H1 (cell line): Measurements from ENCODE around the gene WWP2. TPM values are rescaled to one million over a fixed set of nuclear protein-coding genes. Genes with fewer than 3 reads are reported as not detected.

Experiments used
- CTCF ChIA-PET: fragments of 300-600 bp; sonication (Branson Sonifier 250); formaldehyde crosslinking; loops from one replicate; lab custom pipeline; 2021; ENCODE audit not compliant: partially characterized antibody; lab: Charles Lee
- POLR2A ChIA-PET: fragments of 300-600 bp; sonication (Branson Sonifier 250); formaldehyde crosslinking; loops from one replicate; lab custom pipeline; 2021; ENCODE audit warnings: inconsistent platforms; ENCODE audit not compliant: partially characterized antibody; lab: Charles Lee
- DNase-seq, 2 experiments: peaks; one replicate each; pipeline versions ENCODE4 v3.0.0 to v3.0.0-alpha.2; 2010 to 2022; ENCODE audit warnings: low spot score in 2 of 2, low read depth in 1 of 2, mixed read lengths in 1 of 2
- FAIRE-seq: peaks from 2 replicates; lab custom pipeline; 2011; peaks lifted over from hg19 to GRCh38; lab: Jason Lieb, UNC
- H2AFZ ChIP-seq: 2 replicates; pipeline ENCODE4 v1.8.1; 2012; ENCODE audit warnings: low read length, inconsistent platforms
- H2AK5ac ChIP-seq: 2 replicates; pipeline ENCODE4 v1.6.1; 2013; ENCODE audit warnings: low read depth, low read length
- H2BK120ac ChIP-seq: replicated peaks from 2 replicates; pipeline ENCODE3; 2013; ENCODE audit warnings: low read depth, low read length, inconsistent platforms
- H2BK12ac ChIP-seq: 2 replicates; pipeline ENCODE4 v1.6.1; 2013; ENCODE audit warnings: low read depth, low read length
- H2BK15ac ChIP-seq: 2 replicates; pipeline ENCODE4 v1.6.1; 2013; ENCODE audit warnings: low read length
- H2BK20ac ChIP-seq: 2 replicates; pipeline ENCODE4 v1.6.1; 2013; ENCODE audit warnings: low read length
- H2BK5ac ChIP-seq: 2 replicates; pipeline ENCODE4 v1.6.1; 2013; ENCODE audit warnings: low read depth, low read length
- H3K14ac ChIP-seq: 2 replicates; pipeline ENCODE4 v1.6.1; 2013; ENCODE audit warnings: inconsistent platforms; ENCODE audit not compliant: insufficient read length
- H3K18ac ChIP-seq: 2 replicates; pipeline ENCODE4 v1.6.1; 2013; ENCODE audit warnings: low read length; ENCODE audit errors: extremely low read depth
- H3K23ac ChIP-seq: 2 replicates; pipeline ENCODE4 v1.6.1; 2013; ENCODE audit warnings: inconsistent platforms; ENCODE audit not compliant: insufficient read length
- H3K23me2 ChIP-seq: 2 replicates; pipeline ENCODE4 v1.6.1; 2013; ENCODE audit warnings: low read depth, low read length
- H3K27ac ChIP-seq: 2 replicates; pipeline ENCODE4 v1.6.1; 2011; ENCODE audit warnings: low read depth, low read length, inconsistent platforms
- H3K27me3 ChIP-seq, 4 experiments: replicated peaks in 1 of 4; 1 replicate in 1 of 4; 2 replicates in 3 of 4; pipeline versions ENCODE4 v1.6.1 to v1.8.1; 2011 to 2013; ENCODE audit warnings: low read length in 3 of 4, mild to moderate bottlenecking in 3 of 4, inconsistent platforms in 2 of 4, mixed read lengths in 2 of 4, moderate library complexity in 1 of 4; ENCODE audit not compliant: control insufficient read depth in 3 of 4, insufficient read depth in 3 of 4; ENCODE audit errors: extremely low read depth in 1 of 4
- H3K36me3 ChIP-seq, 4 experiments: 2 replicates each; pipeline versions ENCODE4 v1.6.1 to v1.8.1; 2011 to 2013; ENCODE audit warnings: mild to moderate bottlenecking in 4 of 4, low read length in 3 of 4, moderate library complexity in 2 of 4, control low read depth in 1 of 4, inconsistent platforms in 1 of 4; ENCODE audit not compliant: insufficient read depth in 4 of 4, control insufficient read depth in 2 of 4
- H3K4ac ChIP-seq: replicated peaks from 2 replicates; pipeline ENCODE3; 2013; ENCODE audit warnings: low read length, low read depth, mixed read lengths, inconsistent platforms; ENCODE audit not compliant: insufficient read length
- H3K4me1 ChIP-seq, 4 experiments: replicated peaks in 1 of 4; 1 replicate in 1 of 4; 2 replicates in 3 of 4; pipeline versions ENCODE4 v1.6.1 to v1.8.1; 2011 to 2013; ENCODE audit warnings: low read length in 3 of 4, inconsistent platforms in 2 of 4, mixed read lengths in 1 of 4; ENCODE audit not compliant: insufficient read depth in 4 of 4, control insufficient read depth in 3 of 4
- H3K4me2 ChIP-seq, 2 experiments: 2 replicates each; pipeline versions ENCODE4 v1.6.1 to v1.8.1; 2011 to 2013; ENCODE audit warnings: low read depth in 2 of 2, low read length in 2 of 2, control low read depth in 1 of 2, inconsistent platforms in 1 of 2, mild to moderate bottlenecking in 1 of 2; ENCODE audit not compliant: insufficient read depth in 1 of 2
- H3K4me3 ChIP-seq, 4 experiments: fragments of 200-600, 300-600 bp in 1 of 4; sonication (generic), shearing (Covaris generic), sonication (Bioruptor Twin) in 1 of 4; 2 replicates each; pipeline versions ENCODE4 v1.5.1 to v1.8.1; 2011 to 2016; ENCODE audit warnings: low read length in 4 of 4, low read depth in 3 of 4, control low read depth in 2 of 4, inconsistent platforms in 2 of 4, mild to moderate bottlenecking in 2 of 4, mixed read lengths in 1 of 4, moderate library complexity in 1 of 4; ENCODE audit not compliant: insufficient read depth in 2 of 4; ENCODE audit errors: extremely low read depth in 1 of 4
- H3K56ac ChIP-seq: replicated peaks from 2 replicates; pipeline ENCODE3; 2013; ENCODE audit warnings: low read depth, mild to moderate bottlenecking, mixed read lengths, low read length, inconsistent platforms; ENCODE audit not compliant: insufficient read length
- H3K79me1 ChIP-seq: 2 replicates; pipeline ENCODE4 v1.6.1; 2013; ENCODE audit warnings: low read depth, low read length, control low read depth
- H3K79me2 ChIP-seq, 2 experiments: 2 replicates each; pipeline versions ENCODE4 v1.6.1 to v1.8.1; 2012 to 2013; ENCODE audit warnings: low read length in 2 of 2, mild to moderate bottlenecking in 2 of 2, inconsistent platforms in 1 of 2; ENCODE audit not compliant: insufficient read depth in 2 of 2, control insufficient read depth in 1 of 2
- H3K9ac ChIP-seq, 4 experiments: replicated peaks in 1 of 4; 1 replicate in 1 of 4; 2 replicates in 3 of 4; pipeline versions ENCODE4 v1.6.1 to v1.8.1; 2011 to 2013; ENCODE audit warnings: low read depth in 3 of 4, low read length in 3 of 4, control low read depth in 2 of 4, mild to moderate bottlenecking in 2 of 4, moderate library complexity in 2 of 4, inconsistent platforms in 1 of 4; ENCODE audit errors: extremely low read depth in 1 of 4
- H3K9me3 ChIP-seq, 2 experiments: 2 replicates each; pipeline versions ENCODE4 v1.6.1 to v1.8.1; 2012 to 2013; ENCODE audit warnings: mild to moderate bottlenecking in 2 of 2, moderate library complexity in 2 of 2, control low read depth in 1 of 2, inconsistent platforms in 1 of 2, low read depth in 1 of 2, low read length in 1 of 2, mixed read lengths in 1 of 2; ENCODE audit not compliant: insufficient read depth in 2 of 2
- H4K20me1 ChIP-seq, 2 experiments: replicated peaks in 1 of 2; 2 replicates each; pipeline versions ENCODE3 to v1.8.1; 2011 to 2013; ENCODE audit warnings: inconsistent platforms in 2 of 2, low read length in 2 of 2, mild to moderate bottlenecking in 1 of 2; ENCODE audit not compliant: insufficient read depth in 2 of 2, control insufficient read depth in 1 of 2
- H4K5ac ChIP-seq: 2 replicates; pipeline ENCODE4 v1.6.1; 2013; ENCODE audit warnings: low read length, low read depth, mixed read lengths, inconsistent platforms; ENCODE audit not compliant: insufficient read length
- H4K8ac ChIP-seq: 2 replicates; pipeline ENCODE4 v1.8.0; 2013; ENCODE audit warnings: mild to moderate bottlenecking, moderate library complexity, low read length, inconsistent platforms; ENCODE audit not compliant: insufficient read depth; ENCODE audit errors: extremely low read depth
- H4K91ac ChIP-seq: replicated peaks from 2 replicates; pipeline ENCODE3; 2013; ENCODE audit warnings: low read length, mixed read lengths, inconsistent platforms; ENCODE audit not compliant: insufficient read length
- ATF2 ChIP-seq: IDR thresholded peaks from 2 replicates; pipeline ENCODE4 v1.6.1; 2012; ENCODE audit warnings: low read length, inconsistent platforms
- BRCA1 ChIP-seq: IDR thresholded peaks from 2 replicates; pipeline ENCODE4 v1.6.1; 2012; ENCODE audit warnings: low read depth, low read length, improper control_type of control experiment
- CHD1 ChIP-seq: IDR thresholded peaks from 2 replicates; pipeline ENCODE4 v1.6.1; 2012; ENCODE audit warnings: low read depth, low read length, improper control_type of control experiment
- CHD2 ChIP-seq: IDR thresholded peaks from 2 replicates; pipeline ENCODE4 v1.6.1; 2012; ENCODE audit warnings: low read length, improper control_type of control experiment
- CREB1 ChIP-seq: IDR thresholded peaks from 2 replicates; pipeline ENCODE4 v1.6.1; 2012; ENCODE audit warnings: inconsistent platforms
- CTBP2 ChIP-seq: IDR thresholded peaks from 2 replicates; pipeline ENCODE4 v1.7.0; 2011; ENCODE audit warnings: borderline replicate concordance, mild to moderate bottlenecking, moderate library complexity, mixed read lengths, low read length; ENCODE audit not compliant: insufficient read depth, insufficient read length
- E2F6 ChIP-seq: IDR thresholded peaks from 2 replicates; pipeline ENCODE4 v1.6.1; 2012; ENCODE audit warnings: inconsistent platforms
- RFX5 ChIP-seq: IDR thresholded peaks from 2 replicates; pipeline ENCODE4 v1.6.1; 2011; ENCODE audit warnings: low read depth, low read length, improper control_type of control experiment, borderline replicate concordance
- SAP30 ChIP-seq: fragments of 300-600 bp; sonication (generic); IDR thresholded peaks from 2 replicates; pipeline ENCODE4 v1.7.1; 2012; ENCODE audit warnings: low read length, moderate library complexity, mild to moderate bottlenecking, inconsistent platforms; ENCODE audit not compliant: insufficient read depth, insufficient replicate concordance
- SIN3A ChIP-seq, 2 experiments: IDR thresholded peaks in 1 of 2; conservative IDR thresholded peaks in 1 of 2; 2 replicates each; pipeline ENCODE4 v1.6.1; 2011 to 2012; ENCODE audit warnings: low read length in 2 of 2, improper control_type of control experiment in 1 of 2, low read depth in 1 of 2, mild to moderate bottlenecking in 1 of 2
- WGBS, 2 experiments: shearing (Covaris generic) in 1 of 2; methylation state at CpG; one replicate each; pipeline versions ENCODE4 v1.1.6 to v1.1.7; 2013 to 2015; ENCODE audit warnings: low lambda C conversion rate in 2 of 2, mixed read lengths in 2 of 2, inconsistent platforms in 1 of 2, low coverage in 1 of 2, missing lambda C conversion rate in 1 of 2; ENCODE audit not compliant: insufficient replicate concordance in 2 of 2, insufficient coverage in 1 of 2, insufficient read length in 1 of 2; ENCODE audit errors: extremely low coverage in 1 of 2, missing lambda C conversion rate in 1 of 2; 5-methylcytosine and 5-hydroxymethylcytosine counted together
- polyA plus RNA-seq, 7 experiments: library from polyadenylated mRNA; depleted of rRNA in 3 of 7; stranded (reverse) in 5 of 7; unstranded in 2 of 7; fragments of >200 nt in 5 of 7; fragments of 200-250 nt in 2 of 7; gene quantifications; 1 replicate in 5 of 7; 2 replicates in 1 of 7; 4 replicates in 1 of 7; pipeline versions ENCODE4 v1.2.1 to v1.2.3, GENCODE V29; 2011 to 2013; ENCODE audit warnings: missing spikeins in 2 of 7, mixed read lengths in 2 of 7
- total RNA-seq: library from RNA; stranded (reverse); fragmentation: NEBNext Ultra II Directional; extraction: Animal tissue kit (Norgen Biotek cat#: 25700); gene quantifications from 2 replicates; pipeline ENCODE4 v1.2.1, GENCODE V29; 2021

WWP2 gene
- total and polyA plus RNA-seq, 2 of the 8 experiments (the other 6 are each of a cell fraction or from before 2014, with no cell fraction given) = 14.1 to 42.2 TPM

- Histone ChIP-seq H3K18ac (no peak overlapping the region), H3K9ac (no peak overlapping the region; a peak in 1 of 7 replicates), H3K27me3 (no peaks in the 10 kb centered on the region), H3K27ac (no peak overlapping the region), H4K91ac (no peak overlapping the region), H3K4me1 (no peaks in the 10 kb centered on the region), H4K20me1 (no peaks in the 10 kb centered on the region), H2BK120ac (no peak overlapping the region), H3K36me3 (no peaks in the 10 kb centered on the region; a peak in 1 of 8 replicates), H3K23me2 (no peaks in the 10 kb centered on the region), H3K79me2 (no peaks in the 10 kb centered on the region), H4K5ac (no peak overlapping the region), H2AFZ (no peak overlapping the region), H2BK5ac (no peak overlapping the region; the same call in 1 of the 2 replicates), H3K79me1 (no peaks in the 10 kb centered on the region), H3K56ac (no peak overlapping the region), H3K23ac (no peak overlapping the region), H2BK12ac (no peak overlapping the region), H2BK20ac (no peak overlapping the region), H3K14ac (no peak overlapping the region), H3K4me3 (no peak overlapping the region), H3K9me3 (no peaks in the 10 kb centered on the region), H2BK15ac (no peak overlapping the region), H3K4ac (no peak overlapping the region), H2AK5ac (no peak overlapping the region), H4K8ac (no peak overlapping the region), H3K4me2 (no peak overlapping the region)
- DNase-seq = no peak
- ChIA-PET POLR2A (no interaction called here), CTCF (interaction anchor here (0.6 to 8.4 kb wide), 6 partner anchors 9 to 151 kb away, joined by 3 to 54 read pairs (median 6); no protein-coding TSS in a partner anchor)
- 87% methylated on average over 12 of the region's 12 CpGs; no CpG with 5 or more reads in 1 of the 2 experiments for WGBS, 2 experiments
- FAIRE-seq = no peak
- TF ChIP-seq ATF2 (no peak), CTBP2 (no peak), SIN3A (conservative IDR thresholded peaks at IDR 0.05 in 1 of 2, IDR thresholded peaks at IDR 0.05 in 1 of 2; ENCODE audit: low read depth in 1 of 2, low read length in 2 of 2) (no peak), CHD1 (no peak), CREB1 (no peak), RFX5 (no peak), E2F6 (no peak), SAP30 (no peak), CHD2 (no peak), BRCA1 (no peak)
Measured at GRCh38 chr16:69861292-69862030, 99.3 kb downstream of the WWP2 start.
